IMR-90 (cell line): ENCODE data around the gene PAM. TPM values are rescaled to one million over a fixed set of nuclear protein-coding genes. Genes with fewer than 3 reads are reported as not detected.

Experiments used
- ATAC-seq: fragments of 200-7000 bp; cut with Tn5 transposase; 2 replicates; pipeline ENCODE4 v1.9.1; 2020; ENCODE audit warnings: low read depth, mild to moderate bottlenecking, moderate library complexity
- BruUV-seq: library from RNA; stranded (reverse); fragments of 400-500 nt; replicated peaks from 2 replicates; lab custom pipeline; 2021; lab: Mats Ljungman, UMichigan
- CTCF ChIA-PET: fragments of 300-600 bp; formaldehyde crosslinking; extraction: SDS; loops from one replicate; lab custom pipeline; 2021; ENCODE audit warnings: antibody characterized with exemption; lab: Yijun Ruan, JAX
- POLR2A ChIA-PET: fragments of 300-600 bp; sonication (Branson Sonifier 250); formaldehyde crosslinking; loops from one replicate; lab custom pipeline; 2022; ENCODE audit warnings: antibody characterized with exemption; ENCODE audit not compliant: unreplicated experiment; lab: Charles Lee
- DNase-seq: peaks from one replicate; pipeline ENCODE4 v3.0.0; 2013
- H2AFZ ChIP-seq: replicated peaks from 2 replicates; pipeline ENCODE3; 2013; ENCODE audit warnings: low read length, mild to moderate bottlenecking; ENCODE audit not compliant: poor library complexity
- H2AK5ac ChIP-seq: 2 replicates; pipeline ENCODE4 v1.6.1; 2013; ENCODE audit warnings: low read depth, low read length, inconsistent platforms
- H2AK9ac ChIP-seq: replicated peaks from 2 replicates; pipeline ENCODE3; 2013; ENCODE audit warnings: mild to moderate bottlenecking, low read depth, low read length, moderate library complexity; ENCODE audit not compliant: poor library complexity
- H2BK120ac ChIP-seq: 2 replicates; pipeline ENCODE4 v1.6.1; 2013; ENCODE audit warnings: low read depth, low read length, inconsistent platforms
- H2BK15ac ChIP-seq: 3 replicates; pipeline ENCODE4 v1.6.1; 2013; ENCODE audit warnings: low read depth, low read length, inconsistent platforms
- H2BK20ac ChIP-seq: 2 replicates; pipeline ENCODE4 v1.6.1; 2013; ENCODE audit warnings: low read depth, mild to moderate bottlenecking, inconsistent platforms, low read length, moderate library complexity
- H2BK5ac ChIP-seq: 2 replicates; pipeline ENCODE4 v1.6.1; 2013; ENCODE audit warnings: mild to moderate bottlenecking, low read depth, low read length, inconsistent platforms; ENCODE audit not compliant: poor library complexity, severe bottlenecking
- H3K14ac ChIP-seq: replicated peaks from 2 replicates; pipeline ENCODE4 v1.6.1; 2013; ENCODE audit warnings: low read depth, low read length, inconsistent platforms
- H3K18ac ChIP-seq: 2 replicates; pipeline ENCODE4 v1.6.1; 2013; ENCODE audit warnings: low read depth, low read length, control low read depth
- H3K23ac ChIP-seq: 2 replicates; pipeline ENCODE4 v1.6.1; 2013; ENCODE audit warnings: low read depth, low read length, inconsistent platforms
- H3K27ac ChIP-seq: 2 replicates; pipeline ENCODE4 v1.5.1; 2013; ENCODE audit warnings: mild to moderate bottlenecking, control low read depth, low read length; ENCODE audit not compliant: insufficient read depth
- H3K27me3 ChIP-seq: 2 replicates; pipeline ENCODE4 v1.6.1; 2013; ENCODE audit warnings: low read length; ENCODE audit not compliant: control insufficient read depth, insufficient read depth
- H3K36me3 ChIP-seq: 2 replicates; pipeline ENCODE4 v1.6.1; 2013; ENCODE audit warnings: low read length, mixed read lengths; ENCODE audit not compliant: control insufficient read depth, insufficient read depth
- H3K4ac ChIP-seq: 2 replicates; pipeline ENCODE4 v1.6.1; 2013; ENCODE audit warnings: low read depth, low read length, inconsistent platforms
- H3K4me1 ChIP-seq: 2 replicates; pipeline ENCODE4 v1.6.1; 2013; ENCODE audit warnings: low read length, mixed read lengths; ENCODE audit not compliant: control insufficient read depth, insufficient read depth
- H3K4me2 ChIP-seq: 2 replicates; pipeline ENCODE4 v1.6.1; 2013; ENCODE audit warnings: low read depth, mild to moderate bottlenecking, control low read depth, low read length, moderate library complexity
- H3K4me3 ChIP-seq: 2 replicates; pipeline ENCODE4 v1.5.1; 2013; ENCODE audit warnings: low read depth, mild to moderate bottlenecking, control low read depth, low read length, moderate library complexity; ENCODE audit not compliant: insufficient read depth
- H3K56ac ChIP-seq: 2 replicates; pipeline ENCODE4 v1.6.1; 2013; ENCODE audit warnings: low read length, inconsistent platforms; ENCODE audit not compliant: insufficient read depth; ENCODE audit errors: extremely low read depth
- H3K79me1 ChIP-seq, 2 experiments: 2 replicates each; pipeline ENCODE4 v1.6.1; 2013; ENCODE audit warnings: low read length in 2 of 2, inconsistent platforms in 1 of 2, low read depth in 1 of 2
- H3K9ac ChIP-seq: 2 replicates; pipeline ENCODE4 v1.6.1; 2013; ENCODE audit warnings: low read depth, low read length, control low read depth
- H3K9me1 ChIP-seq: 2 replicates; pipeline ENCODE4 v1.6.1; 2013; ENCODE audit warnings: low read length, inconsistent platforms; ENCODE audit not compliant: insufficient read depth
- H3K9me3 ChIP-seq: 2 replicates; pipeline ENCODE4 v1.6.1; 2013; ENCODE audit warnings: low read length; ENCODE audit not compliant: control insufficient read depth, insufficient read depth
- H4K20me1 ChIP-seq: 2 replicates; pipeline ENCODE4 v1.6.1; 2013; ENCODE audit warnings: low read length, inconsistent platforms; ENCODE audit not compliant: insufficient read depth
- H4K5ac ChIP-seq: 2 replicates; pipeline ENCODE4 v1.6.1; 2013; ENCODE audit warnings: mild to moderate bottlenecking, low read depth, low read length, control low read depth
- H4K8ac ChIP-seq, 2 experiments: 2 replicates each; pipeline ENCODE4 v1.6.1; 2013; ENCODE audit warnings: low read depth in 2 of 2, low read length in 2 of 2, control low read depth in 1 of 2, inconsistent platforms in 1 of 2
- H4K91ac ChIP-seq: 2 replicates; pipeline ENCODE4 v1.6.1; 2013; ENCODE audit warnings: low read depth, low read length, inconsistent platforms; ENCODE audit not compliant: insufficient read depth
- BHLHE40 ChIP-seq: fragments of 150-350 bp; IDR thresholded peaks from 2 replicates; pipeline ENCODE4 v1.6.1; 2016; ENCODE audit warnings: mild to moderate bottlenecking, low read depth, low read length
- FOS ChIP-seq: fragments of 150-350 bp; IDR thresholded peaks from 2 replicates; pipeline ENCODE4 v1.6.1; 2016; ENCODE audit warnings: low read depth, low read length
- WGBS, 2 experiments: methylation state at CpG; one replicate each; pipeline versions ENCODE4 v1.1.5 to v1.1.7; 2013; ENCODE audit warnings: missing lambda C conversion rate in 2 of 2; ENCODE audit not compliant: insufficient read length in 1 of 2; ENCODE audit errors: extremely low coverage in 2 of 2; 5-methylcytosine and 5-hydroxymethylcytosine counted together
- dilution Hi-C: fragments of 300-500 bp; cut with HindIII; formaldehyde crosslinking; loops from one replicate; pipeline ENCODE4 v1.14.3; 2018; ENCODE audit warnings: low sequenced_read_pairs; ENCODE audit not compliant: unreplicated experiment
- in situ Hi-C: fragments of 300-500 bp; cut with MboI; formaldehyde crosslinking; loops from 3 replicates; pipeline ENCODE4 v1.14.3; 2019; ENCODE audit warnings: low sequenced_read_pairs, inconsistent platforms, mixed read lengths
- intact Hi-C: fragments of 100-400 bp; cut with micrococcal nuclease; formaldehyde crosslinking; loops from 2 replicates; pipeline ENCODE4 v1.10.0; 2022
- polyA plus RNA-seq, 3 experiments: library from polyadenylated mRNA; depleted of rRNA; stranded (reverse); fragments of >200 nt; gene quantifications; 2 replicates each; pipeline ENCODE4 v1.2.3, GENCODE V29; 2012; ENCODE audit warnings: low replicate concordance in 1 of 3
- total RNA-seq: library from RNA; depleted of rRNA; stranded (reverse); fragments of >200 nt; gene quantifications from 2 replicates; pipeline ENCODE4 v1.2.3, GENCODE V29; 2012

PAM gene
- total and polyA plus RNA-seq, 2 of the 4 experiments (the other 2 are of a cell fraction): 115 to 179 TPM

- no peaks in the 10 kb centered on the region for H3K27me3 ChIP-seq
- TF ChIP-seq FOS (0 out of 2 replicates have a peak, but pooled peaks have one; percentile 32), BHLHE40 (no peak)
- H3K18ac ChIP-seq: no peak overlapping the region
- no peak overlapping the region for H2BK120ac ChIP-seq
- no peak overlapping the region for H2AK5ac ChIP-seq
- H3K4ac ChIP-seq: no peak overlapping the region
- H4K91ac ChIP-seq: 0 out of 2 replicates have a peak overlapping the region, but pooled peaks have one; percentile 14
- H4K8ac ChIP-seq: no peak overlapping the region
- peak; percentile 70 for DNase-seq
- H4K20me1 ChIP-seq: no peaks in the 10 kb centered on the region
- H4K5ac ChIP-seq: no peak overlapping the region
- intact Hi-C loops: loop anchor here (1.0 to 5.0 kb wide), 2 partner anchors 14 to 47 kb away; no protein-coding TSS in a partner anchor
- no peak overlapping the region for H3K4me3 ChIP-seq
- no peak overlapping the region for H2AK9ac ChIP-seq
- no peak overlapping the region for H2AFZ ChIP-seq
- BruUV-seq: no TSS peak
- H3K4me2 ChIP-seq: peak overlapping the region; percentile 39; the same call in 1 of the 2 replicates
- dilution Hi-C loops: no loop called here
- 40% methylated on average over 1 of the region's 6 CpGs; no CpG with 5 or more reads in 1 of the 2 experiments for WGBS, 2 experiments
- no peak overlapping the region for H2BK20ac ChIP-seq
- H3K23ac ChIP-seq: no peak overlapping the region
- ChIA-PET POLR2A (no interaction called here), CTCF (interaction anchor here (1.1 to 1.4 kb wide), 2 partner anchors 8 to 17 kb away, joined by 3 read pairs; no protein-coding TSS in a partner anchor)
- no peak overlapping the region for H2BK15ac ChIP-seq
- H2BK5ac ChIP-seq: no peak overlapping the region
- no peak overlapping the region for H3K56ac ChIP-seq
- H3K4me1 ChIP-seq: peaks cover 8% of the 10 kb centered on the region
- H3K36me3 ChIP-seq: peaks cover 3% of the 10 kb centered on the region; the same call in 1 of the 2 replicates
- peak; percentile 48 for ATAC-seq
- peaks cover 18 to 23% of the 10 kb centered on the region in 2 experiments for H3K79me1 ChIP-seq
- H3K14ac ChIP-seq: no peak overlapping the region; the same call in 1 of the 2 replicates
- in situ Hi-C loops: no loop called here
- no peak overlapping the region for H3K27ac ChIP-seq
- no peaks in the 10 kb centered on the region for H3K9me1 ChIP-seq
- no peaks in the 10 kb centered on the region for H3K9me3 ChIP-seq
- no peak overlapping the region for H3K9ac ChIP-seq
Measured at GRCh38 chr5:102910240-102911226, 155.4 kb downstream of the PAM start.
